Measurements from ENCODE around the gene SYT2.
"Not testable (repeated sequence)": the region's sequence is repeated elsewhere in the genome, so short reads cannot be mapped to it uniquely, and the experiment has no call there.

Gene SYT2

GRCh38 chr1:202710070-202711045, at the start of gene SYT2:
Gene SYT2 (minus strand): TSS chr1:202710454. CDS start chr1:202605772, 104,682 bp downstream.
- no peak for DNase-seq

DNA sequence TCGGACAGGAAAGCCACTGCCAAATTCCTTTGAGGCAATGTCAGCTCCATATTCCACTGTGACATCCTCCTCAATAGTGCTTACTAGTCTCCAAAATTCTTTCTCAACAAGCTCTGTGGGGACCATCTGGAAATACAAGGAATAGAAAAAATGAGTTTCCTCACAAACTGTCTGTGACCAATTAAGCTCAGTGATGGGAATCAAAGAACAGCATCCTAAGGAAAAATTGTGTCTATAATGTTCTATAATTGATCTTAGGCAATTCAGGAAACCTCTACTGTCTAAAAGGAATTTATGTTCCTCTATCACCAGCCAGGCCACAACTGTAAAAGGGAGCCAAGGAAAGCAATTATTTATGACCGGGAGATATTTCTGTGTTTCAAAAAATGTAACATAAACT, 46.1 kb upstream of the SYT2 start:
- no peak for DNase-seq

DNA sequence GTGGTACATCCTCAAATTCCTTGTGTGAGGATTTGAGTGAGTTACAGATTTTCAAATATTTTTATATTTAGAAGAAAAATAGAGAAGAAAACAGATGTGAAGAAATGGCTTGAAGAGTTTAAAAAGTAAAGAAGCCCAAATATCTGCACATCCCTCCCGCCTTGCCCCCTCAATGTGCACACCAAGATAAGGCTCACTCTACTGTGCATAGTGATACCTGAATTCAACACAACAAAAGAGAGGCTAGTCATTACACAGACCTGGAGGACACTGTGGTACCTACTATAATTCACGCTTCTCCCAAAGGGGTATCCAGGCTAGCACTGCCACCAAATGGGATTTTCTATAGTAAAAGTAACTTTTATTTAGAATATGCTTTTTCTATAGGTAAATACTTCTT, 44.0 kb upstream of the SYT2 start:
- no peak for DNase-seq

DNA sequence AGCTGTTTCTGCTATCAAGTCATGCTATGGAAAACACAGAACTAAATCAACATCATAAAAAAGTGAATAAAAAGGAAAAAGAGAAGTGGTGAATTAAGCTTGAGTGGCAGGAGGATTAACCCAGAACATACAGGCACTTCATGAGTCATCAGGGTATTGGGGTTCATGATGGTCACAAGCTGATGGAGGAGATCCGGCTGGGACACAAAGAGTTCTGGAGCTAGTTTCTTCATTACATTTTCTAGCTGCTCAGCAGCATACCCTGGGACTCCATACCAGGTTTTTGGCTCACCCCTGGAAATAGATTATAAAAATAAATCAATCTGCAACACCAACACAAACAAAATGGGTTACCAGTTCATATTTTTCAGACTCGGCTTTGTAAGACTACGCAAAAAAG, 42.5 kb upstream of the SYT2 start:
- no peak for DNase-seq

- no peak for DNase-seq
Measured at GRCh38 chr1:202750761-202751160, 40.5 kb upstream of the SYT2 start.

DNA sequence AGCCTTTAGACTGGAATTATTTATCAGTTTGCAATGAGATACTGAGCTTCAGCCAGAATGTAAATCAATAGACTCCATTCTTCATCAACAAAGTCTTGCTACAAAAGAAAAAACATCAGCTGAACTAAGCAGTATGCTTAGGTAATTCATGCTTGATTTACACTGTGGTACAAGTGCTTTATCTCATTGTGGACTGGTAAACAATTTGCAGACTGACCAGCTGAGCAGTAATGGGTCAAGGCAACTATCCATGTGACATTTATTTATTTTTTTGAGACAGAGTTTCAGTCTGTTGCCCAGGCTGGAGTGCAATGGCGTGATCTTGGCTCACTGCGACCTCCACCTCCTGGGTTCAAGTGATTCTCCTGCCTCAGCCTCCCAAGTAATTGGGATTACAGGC, 39.8 kb upstream of the SYT2 start:
- no peak for DNase-seq

DNA sequence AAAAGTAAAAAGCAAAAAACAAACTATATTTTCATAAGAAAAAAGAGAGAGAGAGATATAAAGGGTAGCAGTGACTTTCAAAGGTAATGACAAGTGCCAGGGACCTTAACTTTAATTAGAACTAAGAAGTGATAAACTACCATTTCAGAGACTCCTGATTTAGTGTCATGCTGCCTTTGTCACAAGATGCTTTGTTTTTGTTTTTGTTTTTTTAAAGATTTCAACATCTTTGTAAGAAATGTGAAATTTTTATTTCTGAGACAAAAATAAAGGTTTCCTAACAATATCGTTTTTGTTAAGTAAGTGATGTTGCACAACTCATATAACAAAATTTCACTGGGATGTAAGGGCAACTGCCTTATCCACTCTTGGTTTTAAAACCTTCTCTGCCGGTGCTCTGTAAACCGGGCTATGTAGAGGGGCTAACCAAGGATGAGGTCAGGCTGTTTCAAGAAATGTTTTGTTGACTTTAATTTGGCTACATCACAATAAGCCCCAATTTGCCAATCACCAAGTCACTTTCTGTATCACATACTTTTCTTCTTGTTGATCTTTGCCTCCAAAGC, 35.2 kb upstream of the SYT2 start:
- no peak for DNase-seq

DNA sequence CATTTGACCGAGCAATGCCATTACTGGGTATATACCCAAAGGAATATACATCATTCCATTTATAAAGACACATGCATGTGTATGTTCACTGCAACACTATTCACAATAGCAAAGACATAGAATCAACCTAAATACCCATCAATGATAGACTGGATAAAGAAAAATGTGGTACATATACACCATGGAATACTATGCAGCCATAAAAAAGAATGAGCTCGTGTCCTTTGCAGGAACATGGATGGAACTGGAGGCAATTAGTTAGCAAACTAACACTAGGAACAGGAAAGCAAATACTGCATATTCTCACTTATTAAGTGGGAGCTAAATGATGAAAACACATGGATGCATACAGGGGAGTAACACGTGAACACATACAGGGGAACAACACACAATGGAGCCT, 34.5 kb upstream of the SYT2 start:
- not testable (repeated sequence) for DNase-seq

- no peak for DNase-seq
Measured at GRCh38 chr1:202742496-202742895, 32.2 kb upstream of the SYT2 start.

- no peak for DNase-seq
Measured at GRCh38 chr1:202733251-202733650, 23.0 kb upstream of the SYT2 start.

DNA sequence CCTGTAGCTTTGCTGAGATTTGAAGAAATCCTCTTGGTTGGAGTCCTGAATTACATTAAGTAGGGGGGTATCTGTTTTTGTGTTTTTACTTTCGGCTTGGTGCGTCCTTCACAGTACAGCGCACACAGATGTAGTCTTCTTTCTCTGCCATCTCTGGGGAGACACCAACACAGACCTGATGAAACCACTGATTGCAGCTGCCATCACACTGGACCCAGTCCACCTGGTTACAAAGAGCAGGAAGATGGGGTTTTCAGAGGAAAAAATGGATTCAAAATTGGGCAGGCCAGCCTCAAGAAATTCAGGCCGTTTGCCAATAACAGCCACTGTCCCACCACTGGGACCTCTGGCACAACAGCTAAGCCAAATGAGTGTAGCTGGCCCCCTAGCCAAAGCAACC, 18.7 kb upstream of the SYT2 start:
- DNase-seq: no peak

DNA sequence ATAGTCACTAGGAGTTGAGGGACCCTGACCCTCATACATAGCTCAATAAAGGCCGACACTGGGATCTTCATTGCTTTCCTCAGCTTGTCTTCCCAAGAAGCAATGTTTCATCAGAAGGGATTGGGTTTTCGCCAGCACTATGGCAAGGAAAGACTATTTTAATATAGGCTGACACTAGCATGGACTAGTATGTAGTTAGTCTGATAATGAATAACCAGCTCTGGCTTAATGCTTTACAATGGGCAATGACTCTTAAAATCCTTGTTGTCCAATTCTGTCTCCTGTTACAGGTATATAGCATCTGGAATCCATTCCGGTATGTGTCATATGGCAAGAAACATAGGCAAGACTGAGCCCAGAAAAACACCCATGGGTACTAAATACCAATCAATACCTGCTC, 15.3 kb upstream of the SYT2 start:
- DNase-seq: no peak

GRCh38 chr1:202723708-202724107, 13.5 kb upstream of the SYT2 start:
- DNase-seq: no peak

DNA sequence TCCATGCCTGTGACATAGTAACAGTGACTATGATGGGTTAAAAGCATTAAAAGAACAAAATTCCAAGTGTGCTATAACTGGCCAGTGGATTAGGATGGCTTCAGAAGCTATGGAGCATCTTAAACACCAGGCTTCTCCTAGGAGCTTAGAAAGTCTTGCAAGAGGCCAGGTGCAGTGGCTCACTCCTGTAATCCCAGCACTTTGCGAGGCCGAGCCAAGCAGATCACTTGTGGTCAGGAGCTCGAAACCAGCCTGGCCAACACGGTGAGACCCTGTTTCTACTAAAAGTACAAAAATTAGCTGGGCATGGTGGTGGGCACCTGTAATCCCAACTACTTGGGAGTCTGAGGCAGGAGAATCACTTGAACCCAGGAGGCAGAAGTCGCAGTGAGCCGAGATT, 12.8 kb upstream of the SYT2 start:
- not testable (repeated sequence) for DNase-seq

DNA sequence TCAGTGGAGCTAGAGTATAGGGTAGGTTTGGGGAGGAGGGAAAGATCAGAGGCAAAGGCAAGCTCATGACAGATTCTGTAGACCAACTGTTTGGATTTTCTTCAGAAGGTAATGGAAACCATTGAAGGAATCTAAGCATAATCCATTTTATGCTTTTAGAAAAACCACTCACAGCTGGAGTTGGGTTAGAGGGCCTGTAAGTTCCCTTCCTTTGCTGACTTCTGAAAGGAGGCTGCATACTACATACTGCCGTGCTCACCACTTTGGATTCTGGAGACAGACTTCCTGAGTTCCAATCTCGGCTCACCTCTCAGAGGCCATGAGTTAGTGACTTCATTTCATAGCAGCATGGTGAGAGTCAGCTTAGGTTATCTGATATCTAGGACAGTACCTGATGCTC, 6.4 kb upstream of the SYT2 start:
- no peak for DNase-seq

DNA sequence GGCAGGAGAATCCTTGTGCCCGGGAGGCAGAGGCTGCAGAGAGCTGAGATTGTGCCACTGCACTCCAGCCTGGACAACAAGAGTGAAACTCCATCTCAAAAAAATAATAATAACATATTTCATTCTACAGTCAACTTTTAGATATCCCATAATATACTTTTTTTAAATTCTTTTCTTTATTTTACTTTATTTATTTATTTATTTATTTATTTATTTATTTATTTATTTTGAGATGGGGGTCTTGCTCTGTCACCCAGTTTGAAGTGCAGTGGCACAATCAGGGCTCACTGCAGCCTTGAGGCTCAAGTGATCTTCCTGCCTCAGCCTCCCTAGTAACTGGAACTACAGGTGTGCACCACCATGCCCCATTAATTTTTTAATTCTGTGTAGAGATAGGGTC, 3.9 kb upstream of the SYT2 start:
- not testable (repeated sequence) for DNase-seq

DNA sequence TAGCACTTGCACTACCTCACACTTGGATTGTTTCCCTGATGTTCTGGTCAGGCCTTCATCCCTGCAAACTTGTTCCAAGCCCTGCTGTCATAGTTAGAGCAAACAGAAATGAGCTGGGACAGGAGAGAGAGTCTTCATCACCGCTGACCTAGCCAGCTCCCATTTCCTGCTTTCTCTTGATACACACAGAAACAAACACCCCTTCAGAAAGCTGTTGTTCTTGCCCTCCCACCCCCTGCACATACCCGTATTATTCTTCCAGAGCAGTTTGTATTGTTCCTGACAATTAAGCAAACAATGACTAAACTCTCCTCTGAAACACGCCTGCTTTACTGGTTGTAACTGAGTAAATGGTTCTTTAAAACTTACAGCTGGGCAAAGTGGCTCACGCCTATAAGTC, 2.9 kb upstream of the SYT2 start:
- DNase-seq: no peak

- no peak for DNase-seq
Measured at GRCh38 chr1:202711949-202712635, 1.8 kb upstream of the SYT2 start.

- DNase-seq: no peak
Measured at GRCh38 chr1:202709276-202710041, 795 bp downstream of the SYT2 start.

DNA sequence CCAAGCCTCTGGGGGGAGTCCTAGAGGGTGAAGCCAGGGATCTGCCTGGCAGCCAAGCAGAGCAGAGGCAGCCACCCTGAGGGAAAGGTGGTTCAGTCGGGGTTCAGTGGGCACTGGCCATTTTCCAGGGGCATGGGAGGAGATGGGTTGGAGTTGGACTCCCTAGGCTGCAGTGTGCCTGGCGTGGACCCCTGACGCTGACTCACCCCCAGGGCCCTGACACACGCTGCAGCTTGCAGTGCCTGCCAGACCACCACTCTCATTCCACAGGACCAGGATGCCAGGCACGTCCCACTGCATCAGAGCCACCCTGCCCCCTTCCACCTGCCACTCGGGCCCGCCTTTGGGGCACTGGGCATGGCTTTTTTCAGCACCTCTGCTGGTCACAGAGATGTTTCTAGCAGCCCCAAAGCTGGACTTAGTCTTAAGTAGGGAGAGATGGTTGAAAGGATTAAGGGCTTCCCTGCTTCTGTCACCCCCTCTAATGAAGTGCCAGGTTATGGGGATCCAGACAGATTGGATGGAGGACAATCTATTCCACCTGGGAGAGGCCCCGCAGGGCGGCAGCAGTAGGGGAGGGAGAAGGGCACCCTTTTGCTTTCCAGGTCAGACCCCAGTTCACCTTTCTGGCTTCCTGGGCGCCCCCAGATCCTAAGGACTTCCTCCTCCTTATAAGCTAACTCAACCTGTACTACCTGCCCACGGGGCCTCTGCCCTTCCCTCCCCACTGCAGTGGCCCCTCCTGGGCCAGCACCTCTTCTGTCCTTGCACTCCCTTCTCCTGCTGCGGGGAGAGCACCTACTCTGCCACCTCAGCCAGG, 1.6 kb downstream of the SYT2 start:
- DNase-seq: no peak

GRCh38 chr1:202706851-202707250, 3.4 kb downstream of the SYT2 start:
- no peak for DNase-seq

- no peak for DNase-seq
Measured at GRCh38 chr1:202704601-202705000, 5.7 kb downstream of the SYT2 start.
